ENCODE data around the gene ZNF317.

ZNF317 gene

GRCh38 chr19:9128171-9128570, 12.0 kb upstream of the ZNF317 start:
- H3K4me3 ChIP-seq (ENCODE audit: low read depth, low read length) = no peak overlapping the region
- DNase-seq (ENCODE audit: low read depth, low spot score) = peak; percentile 24
- in situ Hi-C loops (cut with HindIII; ENCODE audit: low sequenced_read_pairs) = no loop called here
- no peak for TF ChIP-seq CTCF (IDR thresholded peaks at IDR 0.05; ENCODE audit: low read depth, low read length)

- no peak for TF ChIP-seq CTCF (IDR thresholded peaks at IDR 0.05; ENCODE audit: low read depth, low read length)
- DNase-seq (ENCODE audit: low read depth, low spot score) = no peak
- in situ Hi-C loops (cut with HindIII; ENCODE audit: low sequenced_read_pairs) = no loop called here
- H3K4me3 ChIP-seq (ENCODE audit: low read depth, low read length) = no peak overlapping the region
Observed at GRCh38 chr19:9130965-9131364, 9.2 kb upstream of the ZNF317 start.

- in situ Hi-C loops (cut with HindIII; ENCODE audit: low sequenced_read_pairs) = no loop called here
- no peak for TF ChIP-seq CTCF (IDR thresholded peaks at IDR 0.05; ENCODE audit: low read depth, low read length)
- no peak for DNase-seq (ENCODE audit: low read depth, low spot score)
- no peak overlapping the region for H3K4me3 ChIP-seq (ENCODE audit: low read depth, low read length)
Observed at GRCh38 chr19:9132422-9132821, 7.8 kb upstream of the ZNF317 start.

- no peak for DNase-seq (ENCODE audit: low read depth, low spot score)
- no peak for TF ChIP-seq CTCF (IDR thresholded peaks at IDR 0.05; ENCODE audit: low read depth, low read length)
- peak overlapping the region; percentile 99 for H3K4me3 ChIP-seq (ENCODE audit: low read depth, low read length)
- in situ Hi-C loops (cut with HindIII; ENCODE audit: low sequenced_read_pairs) = no loop called here
Observed at GRCh38 chr19:9139609-9140158, 513 bp upstream of the ZNF317 start.

GRCh38 chr19:9144920-9145319, 4.7 kb downstream of the ZNF317 start:
- in situ Hi-C loops (cut with HindIII; ENCODE audit: low sequenced_read_pairs) = no loop called here
- DNase-seq (ENCODE audit: low read depth, low spot score) = no peak
- TF ChIP-seq CTCF (IDR thresholded peaks at IDR 0.05; ENCODE audit: low read depth, low read length) = no peak
- H3K4me3 ChIP-seq (ENCODE audit: low read depth, low read length) = no peak overlapping the region

GRCh38 chr19:9146882-9147281, 6.7 kb downstream of the ZNF317 start:
- no peak for TF ChIP-seq CTCF (IDR thresholded peaks at IDR 0.05; ENCODE audit: low read depth, low read length)
- no peak for DNase-seq (ENCODE audit: low read depth, low spot score)
- in situ Hi-C loops (cut with HindIII; ENCODE audit: low sequenced_read_pairs) = no loop called here

GRCh38 chr19:9148697-9149096, 8.5 kb downstream of the ZNF317 start:
- in situ Hi-C loops (cut with HindIII; ENCODE audit: low sequenced_read_pairs) = no loop called here
- no peak for DNase-seq (ENCODE audit: low read depth, low spot score)
- H3K4me3 ChIP-seq (ENCODE audit: low read depth, low read length) = no peak overlapping the region
- TF ChIP-seq CTCF (IDR thresholded peaks at IDR 0.05; ENCODE audit: low read depth, low read length) = no peak

More at GRCh38 chr19:9146882-9147281, 6.7 kb downstream of the ZNF317 start:
- H3K4me3 ChIP-seq (ENCODE audit: low read depth, low read length) = no peak overlapping the region
